Panc1 (cell line): ENCODE measurements around the gene MAD1L1. TPM values are rescaled to one million over a fixed set of nuclear protein-coding genes. Genes with fewer than 3 reads are reported as not detected.

Source experiments
- ATAC-seq: fragments of 200-7000 bp; cut with Tn5 transposase; 2 replicates; pipeline ENCODE4 v1.9.1; 2020; ENCODE audit warnings: mild to moderate bottlenecking, moderate library complexity
- BruUV-seq: library from RNA; stranded (reverse); fragments of 400-500 nt; replicated peaks from 2 replicates; lab custom pipeline; 2021; lab: Mats Ljungman, UMichigan
- CTCF ChIA-PET: fragments of 300-600 bp; sonication (Branson Sonifier 250); formaldehyde crosslinking; loops from one replicate; lab custom pipeline; 2022; ENCODE audit warnings: antibody characterized with exemption; lab: Charles Lee
- POLR2A ChIA-PET: fragments of 300-600 bp; sonication (Branson Sonifier 250); formaldehyde crosslinking; loops from one replicate; lab custom pipeline; 2022; ENCODE audit warnings: antibody characterized with exemption; lab: Charles Lee
- DNase-seq: peaks from one replicate; pipeline ENCODE4 v3.0.0-alpha.2; 2010; ENCODE audit warnings: low read depth, low spot score
- H3K27ac ChIP-seq: 2 replicates; pipeline ENCODE4 v1.5.1; 2011; ENCODE audit warnings: mild to moderate bottlenecking, low read length, inconsistent platforms
- H3K27me3 ChIP-seq: fragments of 200-500 bp; sonication (Bioruptor generic); 2 replicates; pipeline ENCODE4 v1.6.0; 2014; ENCODE audit warnings: low read length, inconsistent platforms; ENCODE audit not compliant: control insufficient read depth, insufficient read depth
- H3K36me3 ChIP-seq: fragments of 200-500 bp; sonication (Bioruptor generic); 2 replicates; pipeline ENCODE4 v1.5.1; 2014; ENCODE audit warnings: inconsistent platforms, mild to moderate bottlenecking, low read length, moderate library complexity; ENCODE audit not compliant: control insufficient read depth, insufficient read depth
- H3K4me1 ChIP-seq: 2 replicates; pipeline ENCODE4 v1.5.1; 2011; ENCODE audit warnings: inconsistent platforms, mild to moderate bottlenecking, low read length, moderate library complexity; ENCODE audit not compliant: control insufficient read depth, insufficient read depth
- H3K4me3 ChIP-seq, 2 experiments: 2 replicates each; pipeline ENCODE4 v1.5.1; 2011 to 2012; ENCODE audit warnings: low read depth in 2 of 2, low read length in 2 of 2, mild to moderate bottlenecking in 2 of 2, inconsistent platforms in 1 of 2, moderate library complexity in 1 of 2
- H3K9me3 ChIP-seq: fragments of 200-500 bp; sonication (Bioruptor generic); 2 replicates; pipeline ENCODE4 v1.5.1; 2014; ENCODE audit warnings: low read depth, mild to moderate bottlenecking, inconsistent platforms, low read length, moderate library complexity; ENCODE audit not compliant: control insufficient read depth, insufficient read depth
- POLR2AphosphoS5 ChIP-seq: IDR thresholded peaks from 2 replicates; pipeline ENCODE4 v1.6.1; 2012; ENCODE audit warnings: mild to moderate bottlenecking, low read depth, low read length, moderate library complexity
- REST ChIP-seq, 2 experiments: IDR thresholded peaks; 2 replicates each; pipeline ENCODE4 v1.6.1; 2011 to 2012; ENCODE audit warnings: low read depth in 2 of 2, control low read depth in 1 of 2, low read length in 1 of 2, mild to moderate bottlenecking in 1 of 2, moderate library complexity in 1 of 2; ENCODE audit not compliant: insufficient read depth in 1 of 2
- SIN3A ChIP-seq: IDR thresholded peaks from 2 replicates; pipeline ENCODE4 v1.6.1; 2012; ENCODE audit warnings: low read depth, mild to moderate bottlenecking, low read length, moderate library complexity, borderline replicate concordance; ENCODE audit not compliant: insufficient read depth
- TCF7L2 ChIP-seq: IDR thresholded peaks from 2 replicates; pipeline ENCODE4 v1.6.1; 2011; ENCODE audit warnings: mild to moderate bottlenecking, low read depth, low read length, inconsistent platforms
- in situ Hi-C: cut with HindIII; loops from 2 replicates; pipeline ENCODE4 v1.10.0; 2016; ENCODE audit warnings: low sequenced_read_pairs, low pct_unique_long_range_greater_than_20kb
- intact Hi-C: fragments of 100-400 bp; cut with micrococcal nuclease; formaldehyde crosslinking; loops from one replicate; pipeline ENCODE4 v1.10.0; 2022; ENCODE audit not compliant: unreplicated experiment
- total RNA-seq: library from RNA; stranded (reverse); gene quantifications from one replicate; pipeline ENCODE4 v1.2.1, GENCODE V29; 2021; ENCODE audit not compliant: unreplicated experiment
- TF ChIP-seq, protein P1 (sequence below): fragments of 450-650 bp; IDR thresholded peaks from 2 replicates; pipeline ENCODE4 v1.5.1; 2017; ENCODE audit warnings: mild to moderate bottlenecking

MAD1L1 gene
- total RNA-seq, 1 experiment from 2014 or later: 70.8 TPM

DNA sequence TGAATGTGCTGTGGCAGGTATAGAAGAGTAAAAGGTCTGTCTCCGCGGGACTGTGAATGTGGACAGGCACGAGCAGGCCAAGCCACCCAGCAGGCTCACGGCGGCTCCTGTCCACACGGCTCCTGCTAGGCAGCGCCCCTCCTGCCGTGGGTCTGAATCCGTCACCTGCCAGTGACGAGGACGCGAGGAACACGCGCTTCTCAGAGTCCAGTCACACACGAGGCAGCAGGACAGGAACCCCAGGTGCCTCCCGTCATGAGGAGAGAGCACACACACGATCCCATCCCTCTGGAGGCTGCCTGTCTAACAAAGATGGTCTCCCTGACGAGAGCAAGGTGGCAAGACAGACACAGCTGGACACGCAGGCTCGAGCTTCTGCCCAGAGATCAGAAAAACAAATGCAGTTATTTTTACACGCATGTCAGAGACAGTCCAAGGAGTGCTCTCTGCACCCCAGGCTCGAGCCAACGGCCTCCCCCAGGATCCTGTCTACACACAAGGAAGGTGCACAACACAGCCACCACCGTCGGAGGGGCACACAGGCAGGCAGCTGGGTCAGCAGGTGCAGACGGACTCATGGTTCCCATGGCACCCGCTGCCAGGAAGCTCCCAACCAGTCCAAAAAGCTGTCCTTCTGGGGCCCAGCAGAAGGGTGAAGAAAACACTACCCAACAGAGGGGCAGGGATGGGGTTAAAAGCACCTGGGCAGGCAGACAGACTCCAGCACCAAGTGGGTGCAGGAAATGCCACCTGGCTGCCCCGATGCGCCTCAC, 103.2 kb downstream of the MAD1L1 start:
- intact Hi-C loops: no loop called here

DNA sequence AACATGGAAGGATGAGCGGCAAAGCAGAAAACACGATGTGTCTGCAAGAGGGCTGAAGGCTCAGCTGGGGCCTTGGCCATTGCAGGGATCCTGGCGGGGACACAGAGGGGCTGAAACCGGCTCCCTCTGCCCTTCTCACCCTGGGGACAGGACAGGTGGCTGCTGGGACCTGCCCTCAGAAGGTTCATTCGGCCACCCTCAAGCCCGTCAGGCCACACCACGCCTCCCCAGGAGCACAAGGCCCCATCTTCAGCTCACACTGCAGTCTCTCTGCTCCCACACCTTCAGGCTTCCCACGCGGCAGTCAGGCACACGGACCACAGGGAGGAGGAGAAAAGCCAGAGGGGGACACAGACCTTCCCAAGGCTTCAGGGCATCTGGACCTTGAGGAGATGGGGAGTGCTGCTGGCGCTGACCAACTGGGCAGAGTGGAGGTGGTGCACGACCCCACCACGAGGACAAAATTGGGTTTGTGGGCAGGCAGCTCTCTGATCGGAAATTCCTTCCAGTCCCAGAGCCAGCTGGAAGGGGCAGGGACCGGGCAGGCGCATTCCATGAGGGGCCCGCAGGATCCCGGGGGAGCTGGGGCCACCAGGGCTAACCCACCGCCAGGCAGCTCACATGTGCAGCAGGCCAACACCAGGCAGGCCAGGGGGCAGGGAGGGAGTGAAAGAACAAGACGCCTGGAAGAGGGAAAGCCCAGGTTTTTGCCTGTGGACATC, 104.0 kb downstream of the MAD1L1 start:
- Histone ChIP-seq H3K4me3 (no peak overlapping the region), H3K36me3 (no peaks in the 10 kb centered on the region), H3K27ac (no peak overlapping the region), H3K9me3 (no peaks in the 10 kb centered on the region), H3K27me3 (no peaks in the 10 kb centered on the region), H3K4me1 (no peaks in the 10 kb centered on the region)
- in situ Hi-C loops (no loop called here), intact Hi-C loops (no loop called here)
- DNase-seq: no peak
- ATAC-seq: no peak
- ChIA-PET CTCF (no interaction called here), POLR2A (no interaction called here)
- TF ChIP-seq SIN3A (no peak), REST (IDR thresholded peaks at IDR 0.05; ENCODE audit: insufficient read depth in 1 of 2, low read depth in 2 of 2, low read length in 1 of 2) (no peak), TCF7L2 (no peak), POLR2AphosphoS5 (no peak)
- TF ChIP-seq, protein P1, sequence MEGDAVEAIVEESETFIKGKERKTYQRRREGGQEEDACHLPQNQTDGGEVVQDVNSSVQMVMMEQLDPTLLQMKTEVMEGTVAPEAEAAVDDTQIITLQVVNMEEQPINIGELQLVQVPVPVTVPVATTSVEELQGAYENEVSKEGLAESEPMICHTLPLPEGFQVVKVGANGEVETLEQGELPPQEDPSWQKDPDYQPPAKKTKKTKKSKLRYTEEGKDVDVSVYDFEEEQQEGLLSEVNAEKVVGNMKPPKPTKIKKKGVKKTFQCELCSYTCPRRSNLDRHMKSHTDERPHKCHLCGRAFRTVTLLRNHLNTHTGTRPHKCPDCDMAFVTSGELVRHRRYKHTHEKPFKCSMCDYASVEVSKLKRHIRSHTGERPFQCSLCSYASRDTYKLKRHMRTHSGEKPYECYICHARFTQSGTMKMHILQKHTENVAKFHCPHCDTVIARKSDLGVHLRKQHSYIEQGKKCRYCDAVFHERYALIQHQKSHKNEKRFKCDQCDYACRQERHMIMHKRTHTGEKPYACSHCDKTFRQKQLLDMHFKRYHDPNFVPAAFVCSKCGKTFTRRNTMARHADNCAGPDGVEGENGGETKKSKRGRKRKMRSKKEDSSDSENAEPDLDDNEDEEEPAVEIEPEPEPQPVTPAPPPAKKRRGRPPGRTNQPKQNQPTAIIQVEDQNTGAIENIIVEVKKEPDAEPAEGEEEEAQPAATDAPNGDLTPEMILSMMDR: no peak
- no TSS peak for BruUV-seq

More for the DNA sequence above, 103.2 kb downstream of the MAD1L1 start:
- Histone ChIP-seq H3K27me3 (no peaks in the 10 kb centered on the region), H3K27ac (no peak overlapping the region), H3K36me3 (no peaks in the 10 kb centered on the region), H3K4me1 (no peaks in the 10 kb centered on the region), H3K4me3 (no peak overlapping the region), H3K9me3 (no peaks in the 10 kb centered on the region)
- TF ChIP-seq POLR2AphosphoS5 (no peak), TCF7L2 (no peak), SIN3A (no peak), REST (IDR thresholded peaks at IDR 0.05; ENCODE audit: insufficient read depth in 1 of 2, low read depth in 2 of 2, low read length in 1 of 2) (no peak)
- TF ChIP-seq, protein P1: no peak
- DNase-seq (no peak), ATAC-seq (no peak)
- BruUV-seq: no TSS peak
- CTCF ChIA-PET: no interaction called here
- in situ Hi-C loops: loop anchor here (10.0 kb wide), 1 partner anchor 65 kb away; no protein-coding TSS in a partner anchor
- POLR2A ChIA-PET: no interaction called here
